OCI-LY1 (cell line): ENCODE data around the gene FEM1A.
"Not testable (repeated sequence)": the region's sequence is repeated elsewhere in the genome, so short reads cannot be mapped to it uniquely, and the experiment has no call there.

ENCODE experiments used
- EZH2 ChIP-seq: fragments of 200-600 bp; sonication (generic), shearing (Covaris generic); IDR thresholded peaks from 2 replicates; pipeline ENCODE4 v1.8.0; 2017; ENCODE audit warnings: borderline replicate concordance, mixed run types, mild to moderate bottlenecking, antibody characterized with exemption, low read length, moderate library complexity, mixed read lengths
- TF ChIP-seq, protein P1 (sequence below): fragments of 200-600 bp; sonication (generic), shearing (Covaris generic); IDR thresholded peaks from 2 replicates; pipeline ENCODE4 v1.5.1; 2017; ENCODE audit warnings: mild to moderate bottlenecking, antibody characterized with exemption, low read length, moderate library complexity, mixed read lengths

DNA sequence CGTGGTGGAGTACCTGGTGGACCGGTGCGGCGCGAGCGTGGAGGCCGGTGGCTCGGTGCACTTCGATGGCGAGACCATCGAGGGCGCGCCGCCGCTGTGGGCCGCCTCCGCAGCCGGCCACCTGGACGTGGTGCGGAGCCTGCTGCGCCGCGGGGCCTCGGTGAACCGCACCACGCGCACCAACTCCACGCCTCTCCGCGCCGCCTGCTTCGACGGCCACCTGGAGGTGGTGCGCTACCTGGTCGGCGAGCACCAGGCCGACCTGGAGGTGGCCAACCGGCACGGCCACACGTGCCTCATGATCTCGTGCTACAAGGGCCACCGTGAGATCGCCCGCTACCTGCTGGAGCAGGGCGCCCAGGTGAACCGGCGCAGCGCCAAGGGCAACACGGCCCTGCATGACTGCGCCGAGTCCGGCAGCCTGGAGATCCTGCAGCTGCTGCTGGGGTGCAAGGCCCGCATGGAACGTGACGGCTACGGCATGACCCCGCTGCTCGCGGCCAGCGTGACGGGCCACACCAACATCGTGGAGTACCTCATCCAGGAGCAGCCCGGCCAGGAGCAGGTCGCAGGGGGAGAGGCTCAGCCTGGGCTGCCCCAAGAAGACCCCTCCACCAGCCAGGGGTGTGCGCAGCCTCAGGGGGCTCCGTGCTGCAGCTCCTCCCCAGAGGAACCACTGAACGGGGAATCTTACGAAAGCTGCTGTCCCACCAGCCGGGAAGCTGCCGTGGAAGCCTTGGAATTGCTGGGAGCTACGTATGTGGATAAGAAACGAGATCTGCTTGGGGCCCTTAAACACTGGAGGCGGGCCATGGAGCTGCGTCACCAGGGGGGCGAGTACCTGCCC lies 708 bp downstream of the FEM1A start:
- TF ChIP-seq, protein P1, sequence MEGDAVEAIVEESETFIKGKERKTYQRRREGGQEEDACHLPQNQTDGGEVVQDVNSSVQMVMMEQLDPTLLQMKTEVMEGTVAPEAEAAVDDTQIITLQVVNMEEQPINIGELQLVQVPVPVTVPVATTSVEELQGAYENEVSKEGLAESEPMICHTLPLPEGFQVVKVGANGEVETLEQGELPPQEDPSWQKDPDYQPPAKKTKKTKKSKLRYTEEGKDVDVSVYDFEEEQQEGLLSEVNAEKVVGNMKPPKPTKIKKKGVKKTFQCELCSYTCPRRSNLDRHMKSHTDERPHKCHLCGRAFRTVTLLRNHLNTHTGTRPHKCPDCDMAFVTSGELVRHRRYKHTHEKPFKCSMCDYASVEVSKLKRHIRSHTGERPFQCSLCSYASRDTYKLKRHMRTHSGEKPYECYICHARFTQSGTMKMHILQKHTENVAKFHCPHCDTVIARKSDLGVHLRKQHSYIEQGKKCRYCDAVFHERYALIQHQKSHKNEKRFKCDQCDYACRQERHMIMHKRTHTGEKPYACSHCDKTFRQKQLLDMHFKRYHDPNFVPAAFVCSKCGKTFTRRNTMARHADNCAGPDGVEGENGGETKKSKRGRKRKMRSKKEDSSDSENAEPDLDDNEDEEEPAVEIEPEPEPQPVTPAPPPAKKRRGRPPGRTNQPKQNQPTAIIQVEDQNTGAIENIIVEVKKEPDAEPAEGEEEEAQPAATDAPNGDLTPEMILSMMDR = not testable (repeated sequence)
- TF ChIP-seq EZH2 = not testable (repeated sequence)
